NCI-H774 (cell line): ENCODE results near the gene CDC26.
"Not testable (repeated sequence)": the region's sequence is repeated elsewhere in the genome, so short reads cannot be mapped to it uniquely, and the experiment has no call there.

Source experiments
- DNase-seq: peaks from one replicate; lab custom pipeline; 2025; lab: John Stamatoyannopoulos, UW

CDC26 gene

DNA sequence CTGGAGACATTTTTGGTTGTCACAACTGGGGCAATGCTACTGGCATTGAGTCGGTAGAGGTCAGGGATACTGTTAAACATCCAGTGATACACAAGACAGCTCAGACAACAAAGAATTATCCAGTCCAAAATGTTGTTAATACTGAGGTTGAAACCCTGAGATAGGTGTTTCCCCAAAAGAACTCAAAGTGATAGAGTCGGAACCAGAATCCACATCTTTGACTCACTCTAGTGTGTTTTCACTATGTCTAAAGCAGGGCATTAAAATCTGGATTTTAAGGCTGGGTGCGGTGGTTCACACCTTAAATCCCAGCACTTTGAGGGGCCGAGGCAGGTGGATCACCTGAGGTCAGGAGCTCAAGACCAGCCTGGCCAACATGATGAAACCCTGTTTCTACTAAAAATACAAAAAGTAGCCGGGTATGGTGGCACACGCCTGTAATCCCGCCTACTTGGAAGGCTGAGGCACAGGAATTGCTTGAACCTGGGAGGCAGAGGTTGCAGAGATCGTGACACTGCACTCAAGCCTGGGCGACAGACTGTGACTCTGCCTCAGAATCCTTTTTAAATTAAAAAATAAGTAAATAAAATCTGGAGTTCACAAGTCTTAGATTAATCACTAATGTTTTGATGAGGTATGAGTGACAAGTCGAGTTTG lies 37.0 kb downstream of the CDC26 start:
- DNase-seq: no peak

DNA sequence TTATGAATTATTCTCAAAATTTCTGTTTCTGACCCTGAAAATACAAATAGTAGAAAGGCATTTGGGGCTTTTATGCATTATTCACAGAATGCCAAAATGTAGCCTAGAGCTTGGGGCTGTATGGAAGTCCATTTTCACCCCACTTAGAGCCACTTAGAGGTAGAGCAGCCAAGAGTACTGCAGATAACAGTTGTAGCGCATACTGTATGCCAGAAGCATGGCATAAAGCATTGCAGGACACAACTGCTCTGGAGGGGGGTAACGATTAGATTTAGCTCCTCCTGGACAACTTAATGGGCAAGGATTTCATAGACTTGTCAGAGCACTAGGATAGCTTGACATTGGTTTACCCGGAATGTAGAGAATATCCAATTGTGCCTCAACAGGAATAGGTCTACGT lies 38.3 kb downstream of the CDC26 start:
- no peak for DNase-seq

DNA sequence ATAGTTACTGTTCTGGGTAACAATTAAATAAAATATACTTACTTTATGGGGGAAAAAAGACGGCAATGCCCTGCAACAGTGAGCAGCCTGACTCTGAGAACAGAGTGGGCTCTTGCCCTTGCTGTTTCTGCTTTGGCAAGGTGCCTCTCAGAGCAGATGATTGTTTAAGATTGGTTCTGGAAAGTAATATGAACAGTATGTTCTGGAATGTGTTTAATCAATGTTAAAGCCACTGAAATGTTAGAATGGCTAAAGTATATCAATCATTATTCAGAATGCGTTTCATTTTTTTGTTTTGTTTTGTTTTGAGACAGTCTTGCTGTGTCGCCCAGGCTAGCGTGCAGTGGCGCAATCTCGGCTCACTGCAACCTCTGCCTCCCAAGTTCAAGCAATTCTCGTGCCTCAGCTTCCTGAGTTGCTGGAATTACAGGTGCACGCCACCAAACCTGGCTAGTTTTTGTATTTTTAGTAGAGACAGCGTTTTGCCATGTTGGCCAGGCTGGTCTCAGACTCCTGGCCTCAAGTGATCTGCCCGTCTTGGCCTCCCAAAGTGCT lies 39.6 kb downstream of the CDC26 start:
- not testable (repeated sequence) for DNase-seq

DNA sequence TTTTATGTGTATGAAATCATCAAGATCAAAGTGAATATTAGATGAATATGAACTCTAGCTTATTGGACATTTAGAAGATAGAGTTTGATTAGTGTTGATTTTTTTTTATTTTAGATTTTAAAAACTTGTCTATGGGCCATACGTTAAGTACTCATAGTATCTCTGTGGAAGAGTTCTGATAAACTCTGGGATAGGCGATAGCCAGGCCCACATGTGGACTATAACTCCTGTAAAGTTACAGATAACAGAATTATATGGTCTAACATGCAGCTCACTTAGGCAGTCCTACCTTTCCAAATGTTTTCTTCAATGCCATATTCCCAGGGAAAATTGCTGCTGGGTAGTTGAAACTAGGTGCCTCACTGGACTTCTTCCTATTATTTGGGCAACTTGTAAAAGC lies 43.7 kb downstream of the CDC26 start:
- no peak for DNase-seq

DNA sequence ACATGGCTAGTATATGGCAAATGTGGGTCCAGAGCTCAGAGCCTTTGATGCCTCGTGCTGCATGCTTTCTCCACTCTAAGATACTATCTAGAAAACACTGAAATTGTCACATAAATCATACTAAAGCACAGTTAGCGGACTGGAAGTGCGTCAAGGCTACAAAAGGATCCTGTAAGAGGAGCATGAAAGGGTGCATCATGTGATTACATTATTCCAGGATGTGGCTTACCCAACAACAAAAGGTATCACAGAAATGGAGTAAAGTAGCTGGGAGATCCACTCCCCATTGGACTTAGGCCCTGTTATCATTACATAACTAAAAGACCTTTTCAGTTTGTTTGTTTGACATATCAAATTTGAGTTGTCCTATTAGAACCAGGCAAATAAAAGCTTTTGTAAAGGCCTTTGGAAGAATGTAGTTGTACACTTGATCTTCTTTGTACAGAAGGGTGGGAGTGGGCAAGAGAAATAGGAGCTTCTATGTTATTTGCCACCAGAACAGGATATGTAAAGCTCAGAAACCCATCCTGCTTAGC lies 47.2 kb downstream of the CDC26 start:
- no peak for DNase-seq

DNA sequence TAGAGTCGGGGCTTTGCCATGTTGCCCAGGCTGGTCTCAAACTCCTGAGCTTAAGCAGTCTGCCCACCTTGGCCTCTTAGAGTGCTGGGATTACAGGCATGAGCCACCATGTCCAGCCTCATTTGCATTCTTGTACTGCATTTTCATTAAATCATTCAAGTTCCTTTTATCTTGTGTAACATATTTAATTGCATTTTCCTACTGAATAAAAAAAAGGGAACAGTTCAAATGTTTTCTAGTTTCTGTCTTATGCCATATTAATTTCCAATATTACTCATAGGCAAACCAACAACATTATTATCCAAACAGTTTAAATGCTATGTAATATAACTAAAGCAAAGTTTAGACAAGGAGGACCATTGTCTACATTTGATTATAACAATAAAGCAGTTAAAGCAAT lies 47.9 kb downstream of the CDC26 start:
- no peak for DNase-seq

DNA sequence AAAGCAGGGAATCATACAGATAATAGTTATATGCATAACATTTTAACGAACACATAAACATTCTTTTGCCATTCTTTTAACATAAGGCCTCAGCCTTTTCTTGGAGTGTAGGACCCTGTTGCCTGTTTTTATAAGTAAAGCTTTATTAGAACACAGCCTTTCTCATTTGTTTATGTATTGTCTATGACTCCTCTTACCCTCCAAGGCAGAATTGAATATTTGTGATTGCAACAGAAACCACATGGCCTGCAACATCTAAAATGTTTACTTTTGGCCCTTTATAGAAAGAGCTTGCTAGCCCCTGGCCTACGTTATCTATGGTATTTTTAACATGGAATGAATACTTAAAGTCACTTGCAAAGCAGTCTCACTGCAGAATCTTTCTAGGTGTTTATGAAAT lies 51.4 kb downstream of the CDC26 start:
- no peak for DNase-seq

DNA sequence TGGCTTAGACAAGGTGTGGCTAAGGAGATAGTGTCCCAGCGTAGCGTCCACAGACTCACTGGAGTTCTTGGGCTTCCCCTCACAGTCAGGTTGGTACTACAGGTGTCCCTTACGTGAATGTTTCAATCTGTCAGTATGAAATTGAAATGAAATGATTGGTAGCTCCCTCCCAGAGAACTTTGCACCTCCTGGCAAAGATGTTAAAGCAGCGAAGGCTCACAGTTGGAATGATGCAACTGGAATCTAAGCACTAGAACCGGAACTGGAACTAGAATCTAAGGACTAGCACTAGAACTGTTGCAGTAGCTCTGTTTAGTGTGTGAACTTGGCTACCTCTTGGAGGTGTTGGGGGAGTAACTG lies 52.9 kb downstream of the CDC26 start:
- DNase-seq: no peak

DNA sequence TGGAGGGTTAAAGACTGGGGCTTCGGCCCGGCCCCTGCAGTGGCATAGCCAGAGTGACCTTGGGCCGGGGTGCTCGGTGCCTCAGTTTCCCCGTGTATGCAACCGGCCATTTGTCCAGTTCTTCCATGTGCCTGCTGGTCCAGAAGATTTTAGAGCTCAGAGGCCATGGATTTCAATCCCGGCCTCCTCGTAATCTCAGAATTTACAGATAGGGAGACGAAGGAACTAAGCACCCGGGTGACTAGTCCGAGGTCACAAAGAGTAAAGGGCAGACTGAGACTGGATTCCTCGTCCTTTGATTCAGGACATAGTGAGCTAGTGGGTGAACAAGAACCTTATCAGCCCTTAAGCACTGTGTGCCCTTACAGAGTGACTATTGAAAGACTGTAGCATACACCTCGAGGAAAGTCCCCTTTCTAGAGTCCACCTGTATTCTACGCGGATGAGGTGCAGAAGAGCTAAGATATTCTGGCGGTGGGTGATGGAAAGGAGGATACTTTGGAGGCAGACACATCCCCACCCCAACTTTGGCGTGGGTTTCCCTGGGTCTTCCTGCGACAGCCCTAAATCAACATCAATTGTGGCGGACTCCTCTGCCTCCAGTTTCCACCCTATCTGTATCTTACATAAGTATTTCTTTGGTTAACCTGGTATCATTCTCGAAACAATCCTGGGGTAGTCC lies 53.4 kb downstream of the CDC26 start:
- DNase-seq: no peak

DNA sequence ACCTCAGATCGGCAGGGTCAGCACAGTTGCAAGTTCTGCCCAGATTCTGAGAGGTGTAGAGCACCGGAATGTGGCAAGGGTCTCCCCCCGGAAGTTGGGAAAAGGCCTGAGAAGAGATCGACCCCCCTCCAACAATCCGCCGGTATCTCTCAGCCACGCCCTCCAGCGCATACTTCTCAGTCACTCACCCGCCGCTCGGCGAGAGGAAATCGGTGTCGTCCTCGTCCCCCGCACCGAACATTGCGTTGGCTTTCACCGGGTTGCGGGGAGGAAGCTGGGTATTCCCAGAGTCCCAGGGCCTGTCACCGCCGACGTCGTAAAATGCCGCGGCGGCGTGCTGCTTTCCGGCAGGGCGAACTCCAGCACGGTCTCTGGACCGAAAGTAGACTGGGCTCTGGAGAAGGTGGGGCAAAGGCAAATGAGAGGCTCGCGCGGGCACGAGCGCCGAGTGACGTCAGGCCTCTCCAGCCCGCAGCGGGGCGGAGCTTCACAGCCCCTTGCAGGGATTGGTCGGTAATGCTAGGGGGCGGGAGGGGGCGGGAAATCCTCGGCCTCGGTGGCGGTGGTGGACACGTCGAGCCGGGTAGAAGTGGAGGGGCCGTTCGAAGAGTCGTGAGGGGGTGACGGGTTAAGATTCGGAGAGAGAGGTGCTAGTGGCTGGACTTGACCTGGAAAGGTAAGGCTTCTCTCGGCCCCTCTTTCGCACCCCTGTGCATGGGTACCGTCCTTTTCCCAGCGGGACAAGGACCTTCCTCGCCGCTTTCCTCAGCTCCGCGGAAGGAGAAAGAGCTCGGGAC lies 54.2 kb downstream of the CDC26 start, which contains the start of the genes FKBP15 and SLC31A1:
TSS of gene FKBP15 (minus strand) at position 275 of the 797 bp plus-strand sequence. CDS start at position 241, 34 bp downstream.
TSS of gene SLC31A1 (plus strand) at position 542 of the 797 bp plus-strand sequence. CDS start 34,605 bp downstream, outside the sequence.
- peak; percentile 97 for DNase-seq

DNA sequence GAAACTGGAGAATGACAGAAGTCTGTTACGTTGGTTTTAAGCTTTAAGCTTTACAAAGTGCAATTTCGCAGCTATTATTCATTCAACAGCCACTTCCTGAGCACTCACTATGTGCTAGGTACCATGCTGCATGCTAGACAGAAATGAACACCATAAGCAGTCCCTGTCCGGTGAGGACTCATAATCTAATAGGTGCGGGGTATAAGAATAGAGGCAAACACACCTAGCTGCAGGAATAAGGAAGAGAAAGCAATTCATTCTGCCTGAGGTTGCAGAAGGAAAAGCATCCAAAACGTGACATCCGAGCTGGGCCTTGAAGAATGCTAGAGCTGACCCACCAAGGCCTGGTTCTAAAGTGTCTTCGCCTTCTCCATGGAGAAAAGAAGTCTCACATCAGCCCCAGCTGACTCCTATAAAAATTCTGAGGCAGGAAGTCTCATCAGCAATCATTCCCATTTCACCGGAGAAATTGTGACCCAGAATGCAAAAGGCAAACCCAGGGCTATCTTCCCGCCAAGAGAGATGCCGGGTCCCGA lies 54.8 kb downstream of the CDC26 start:
- DNase-seq: no peak

DNA sequence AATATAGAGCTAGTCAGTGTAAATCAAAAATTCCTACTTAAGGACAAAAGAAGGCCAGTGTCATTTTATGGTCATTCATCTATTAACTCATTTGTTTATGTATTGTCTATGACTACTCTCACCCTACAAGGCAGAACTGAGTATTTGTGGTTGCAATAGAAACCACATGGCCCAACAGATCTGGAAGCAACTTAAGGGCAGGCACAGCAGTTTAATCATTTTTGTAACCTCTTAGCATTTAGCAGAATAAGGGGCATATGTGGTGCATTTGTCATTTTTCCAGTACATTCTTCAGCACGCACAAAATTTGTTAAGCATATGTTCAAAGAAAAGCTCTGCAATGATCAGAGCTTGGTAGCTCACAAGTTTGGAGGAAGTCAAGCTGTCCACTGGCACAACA lies 55.4 kb downstream of the CDC26 start:
- DNase-seq: no peak

DNA sequence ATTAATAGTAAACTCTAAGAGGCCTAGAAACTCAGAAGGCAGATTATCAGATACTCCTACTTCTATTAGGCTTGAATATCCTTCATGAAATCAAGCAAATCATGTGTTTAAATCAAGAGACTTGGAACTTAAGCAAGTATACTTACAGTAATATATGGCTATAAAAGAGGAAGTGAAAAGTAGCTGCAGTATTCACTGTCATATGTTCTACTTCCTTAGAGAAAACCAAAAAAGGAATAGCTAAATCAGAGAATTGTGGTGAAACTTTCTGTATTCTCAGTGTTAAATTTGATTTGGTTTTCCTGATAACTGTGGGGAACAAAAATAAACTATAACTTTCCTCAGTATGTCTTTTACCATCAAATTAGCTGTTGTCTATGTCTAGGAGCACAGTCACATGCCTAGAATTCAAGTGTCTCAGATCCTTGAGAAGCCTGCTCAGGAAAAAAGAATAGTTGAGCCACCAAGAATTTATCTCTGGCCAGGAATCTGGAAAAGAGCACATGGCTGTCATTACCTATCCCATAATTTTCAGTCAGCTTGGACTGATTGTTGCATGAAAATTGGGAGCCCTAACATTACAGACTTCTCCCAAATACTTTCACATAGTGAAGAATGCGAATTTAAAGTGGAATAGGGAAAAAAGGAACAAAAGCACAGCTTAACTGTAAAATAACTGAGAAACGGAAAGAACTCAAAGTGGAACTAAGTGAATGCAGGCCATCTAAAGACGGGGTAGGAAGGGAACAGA lies 56.0 kb downstream of the CDC26 start:
- DNase-seq: no peak
